ENCODE results near the gene SLC24A3.

- TF ChIP-seq CTCF (IDR thresholded peaks at IDR 0.05) (no peak), POLR2A (IDR thresholded peaks at IDR 0.05) (no peak)
Observed at GRCh38 chr20:19695081-19695480, 482.6 kb downstream of the SLC24A3 start.
